ENCODE results near the gene CAPN2. TPM values are rescaled to one million over a fixed set of nuclear protein-coding genes. Genes with fewer than 3 reads are reported as not detected.

Gene CAPN2
- total and polyA plus RNA-seq, 10 donors = 20.5 to 106 (median 82.0) TPM

GRCh38 chr1:223741861-223742260, 29.5 kb downstream of the CAPN2 start:
- no peak for DNase-seq
- TF ChIP-seq POLR2A (IDR thresholded peaks at IDR 0.05) (no peak), POLR2AphosphoS5 (IDR thresholded peaks at IDR 0.05) (no peak)
- TF ChIP-seq, protein P1, sequence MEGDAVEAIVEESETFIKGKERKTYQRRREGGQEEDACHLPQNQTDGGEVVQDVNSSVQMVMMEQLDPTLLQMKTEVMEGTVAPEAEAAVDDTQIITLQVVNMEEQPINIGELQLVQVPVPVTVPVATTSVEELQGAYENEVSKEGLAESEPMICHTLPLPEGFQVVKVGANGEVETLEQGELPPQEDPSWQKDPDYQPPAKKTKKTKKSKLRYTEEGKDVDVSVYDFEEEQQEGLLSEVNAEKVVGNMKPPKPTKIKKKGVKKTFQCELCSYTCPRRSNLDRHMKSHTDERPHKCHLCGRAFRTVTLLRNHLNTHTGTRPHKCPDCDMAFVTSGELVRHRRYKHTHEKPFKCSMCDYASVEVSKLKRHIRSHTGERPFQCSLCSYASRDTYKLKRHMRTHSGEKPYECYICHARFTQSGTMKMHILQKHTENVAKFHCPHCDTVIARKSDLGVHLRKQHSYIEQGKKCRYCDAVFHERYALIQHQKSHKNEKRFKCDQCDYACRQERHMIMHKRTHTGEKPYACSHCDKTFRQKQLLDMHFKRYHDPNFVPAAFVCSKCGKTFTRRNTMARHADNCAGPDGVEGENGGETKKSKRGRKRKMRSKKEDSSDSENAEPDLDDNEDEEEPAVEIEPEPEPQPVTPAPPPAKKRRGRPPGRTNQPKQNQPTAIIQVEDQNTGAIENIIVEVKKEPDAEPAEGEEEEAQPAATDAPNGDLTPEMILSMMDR (IDR thresholded peaks at IDR 0.05 in 8 of 11, conservative IDR thresholded peaks at IDR 0.05 in 3 of 11) = no peak
- Histone ChIP-seq H3K9me3 (no peaks in the 10 kb centered on the region), H3K4me3 (no peak overlapping the region), H3K4me1 (peaks cover 0 to 9% (median 0%) of the 10 kb centered on the region in 6 donors), H3K27me3 (replicated peaks in 1 of 7) (no peaks in the 10 kb centered on the region), H3K36me3 (peaks cover 0 to 64% (median 12%) of the 10 kb centered on the region in 6 donors), H3K27ac (no peak overlapping the region)
- intact Hi-C loops (cut with DNase I; ENCODE audit: low total_unique reads) = no loop called here
- WGBS, 5 donors = 95 to 98% (median 96%) methylated on average over 6 of the region's 6 CpGs

DNA sequence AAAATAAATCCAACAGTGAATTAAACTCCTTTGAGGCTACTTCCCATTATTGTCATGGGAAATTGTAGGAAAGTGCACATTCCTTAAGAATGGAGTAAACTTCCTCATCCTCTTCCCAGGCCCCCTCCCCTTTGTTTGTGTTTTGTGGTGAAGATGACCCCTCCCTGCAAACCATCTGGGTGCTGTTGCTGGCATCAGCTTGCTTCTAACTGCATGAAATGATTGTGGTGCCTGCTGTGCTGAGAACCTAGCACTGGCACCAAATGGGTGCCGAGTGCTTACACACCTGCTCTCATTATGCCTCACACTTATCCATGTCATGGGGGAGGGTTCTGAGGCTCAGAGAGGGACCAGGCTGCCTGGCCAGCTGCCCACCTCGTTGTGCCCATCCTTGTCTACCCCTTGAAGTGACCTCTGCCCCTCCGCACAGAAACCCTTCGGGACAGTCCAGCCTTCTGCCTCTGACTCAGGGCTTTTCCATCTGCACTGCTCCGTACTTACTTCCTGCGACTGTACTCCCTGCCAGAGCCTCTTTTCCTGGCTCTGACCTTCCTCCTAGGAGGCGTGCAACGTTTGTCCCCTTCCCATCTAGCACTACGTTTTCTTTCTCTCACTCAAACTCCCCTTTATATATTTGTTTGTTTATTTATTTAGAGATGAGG, 30.6 kb downstream of the CAPN2 start:
- Histone ChIP-seq H3K4me3 (no peak overlapping the region), H3K9me3 (no peaks in the 10 kb centered on the region), H3K27me3 (replicated peaks in 1 of 7) (no peaks in the 10 kb centered on the region), H3K4me1 (peaks cover 3 to 17% (median 9%) of the 10 kb centered on the region in 6 donors), H3K36me3 (peaks cover 0 to 73% (median 15%) of the 10 kb centered on the region in 6 donors), H3K27ac (peak overlapping the region in 2 of 8 donors; percentile 11 to 46)
- intact Hi-C loops (cut with DNase I; ENCODE audit: low total_unique reads) = no loop called here
- no peak for TF ChIP-seq POLR2A (IDR thresholded peaks at IDR 0.05)
- TF ChIP-seq, protein P1 (IDR thresholded peaks at IDR 0.05 in 8 of 11, conservative IDR thresholded peaks at IDR 0.05 in 3 of 11) = no peak
- TF ChIP-seq POLR2AphosphoS5 (IDR thresholded peaks at IDR 0.05) = peak in 1 of 3 donors; percentile 21
- 65 to 84% (median 75%) methylated on average over 8 to 9 of the region's 9 CpGs for WGBS, 5 donors
- DNase-seq = no peak

DNA sequence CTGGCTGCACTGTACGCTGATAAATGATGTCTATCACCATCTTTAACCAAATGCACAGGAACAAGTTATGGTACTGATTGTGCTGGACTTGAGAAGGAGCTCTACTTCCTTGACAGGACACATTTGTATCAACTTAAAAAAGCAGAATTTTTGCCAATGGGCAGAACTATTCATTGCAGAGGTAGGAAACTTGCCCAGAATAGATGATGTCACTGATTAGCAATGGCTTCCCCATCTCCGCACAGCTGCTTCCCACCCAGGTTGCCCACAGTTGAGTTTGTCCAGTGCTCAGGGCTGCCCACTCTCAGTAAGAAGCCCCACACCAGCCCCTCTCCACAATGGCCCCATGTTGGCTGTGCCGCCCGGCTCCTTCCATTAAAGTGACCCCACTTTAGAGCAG, 33.4 kb downstream of the CAPN2 start:
- peaks cover 0 to 67% (median 20%) of the 10 kb centered on the region in 6 donors for H3K36me3 ChIP-seq
- intact Hi-C loops (cut with DNase I; ENCODE audit: low total_unique reads) = loop anchor here (5.0 kb wide), 1 partner anchor 33 kb away; the partner anchor contains the start of gene CAPN2

More for the DNA sequence above, 33.4 kb downstream of the CAPN2 start:
- no peak for DNase-seq
- H3K4me1 ChIP-seq = peaks cover 7 to 29% (median 21%) of the 10 kb centered on the region in 6 donors
- H3K27ac ChIP-seq = no peak overlapping the region
- H3K27me3 ChIP-seq (replicated peaks in 1 of 7) = no peaks in the 10 kb centered on the region
- 91 to 100% (median 95%) methylated on average over 4 of the region's 4 CpGs for WGBS, 5 donors
- no peak overlapping the region for H3K4me3 ChIP-seq
- H3K9me3 ChIP-seq = no peaks in the 10 kb centered on the region
- TF ChIP-seq, protein P1 (IDR thresholded peaks at IDR 0.05 in 8 of 11, conservative IDR thresholded peaks at IDR 0.05 in 3 of 11) = no peak
- TF ChIP-seq POLR2AphosphoS5 (IDR thresholded peaks at IDR 0.05) (no peak), POLR2A (IDR thresholded peaks at IDR 0.05) (no peak)

Data from spleen (tissue), 11 donors.